ENCODE data around the gene PRPF19. TPM values are rescaled to one million over a fixed set of nuclear protein-coding genes. Genes with fewer than 3 reads are reported as not detected.
A peak's percentile ranks its signal among the peaks of the same experiment; 100 is the strongest.

Gene PRPF19
- total RNA-seq, 1 donor, result 39.8 TPM

- Histone ChIP-seq H3K27ac (ENCODE audit: low read depth, low read length) (no peak overlapping the region), H3K4me2 (ENCODE audit: insufficient read depth, low read length) (no peak overlapping the region), H2AFZ (ENCODE audit: low read length) (no peak overlapping the region), H3K79me2 (ENCODE audit: insufficient read depth, low read length) (no peaks in the 10 kb centered on the region), H3K36me3 (ENCODE audit: insufficient read depth, low read length) (no peaks in the 10 kb centered on the region), H3K4me3 (ENCODE audit: insufficient read depth, low read length) (no peak overlapping the region), H3K27me3 (ENCODE audit: insufficient read depth, low read length) (peaks cover 6% of the 10 kb centered on the region), H3K9me3 (ENCODE audit: low read depth, low read length) (no peaks in the 10 kb centered on the region), H3K4me1 (ENCODE audit: insufficient read depth, low read length) (peaks cover 21% of the 10 kb centered on the region), H4K20me1 (ENCODE audit: insufficient read depth, low read length) (no peaks in the 10 kb centered on the region)
- DNase-seq (ENCODE audit: insufficient read length, low spot score, missing footprints), result no peak
- no peak for TF ChIP-seq CTCF (IDR thresholded peaks at IDR 0.05; ENCODE audit: extremely low read depth, low read depth, low read length)
These were observed 38.3 kb downstream of the PRPF19 start for GRCh38 chr11:60867871-60868681.

GRCh38 chr11:60866911-60867870 lies 39.2 kb downstream of the PRPF19 start, which contains the start of gene ZP1:
ZP1 (plus strand) TSS chr11:60867542; CDS start chr11:60867562, 20 bp downstream.
- TF ChIP-seq CTCF (IDR thresholded peaks at IDR 0.05; ENCODE audit: extremely low read depth, low read depth, low read length), result no peak
- peak; percentile 38 for DNase-seq (ENCODE audit: insufficient read length, low spot score, missing footprints)
- no peaks in the 10 kb centered on the region for H3K36me3 ChIP-seq (ENCODE audit: insufficient read depth, low read length)

GRCh38 chr11:60864856-60865513 lies 41.4 kb downstream of the PRPF19 start:
- no peak overlapping the region for H3K27ac ChIP-seq (ENCODE audit: low read depth, low read length)
- H3K4me1 ChIP-seq (ENCODE audit: insufficient read depth, low read length), result no peaks in the 10 kb centered on the region
- no peak for DNase-seq (ENCODE audit: insufficient read length, low spot score, missing footprints)
- H3K36me3 ChIP-seq (ENCODE audit: insufficient read depth, low read length), result no peaks in the 10 kb centered on the region
- no peak for TF ChIP-seq CTCF (IDR thresholded peaks at IDR 0.05; ENCODE audit: extremely low read depth, low read depth, low read length)
- H3K4me2 ChIP-seq (ENCODE audit: insufficient read depth, low read length), result no peak overlapping the region
- H2AFZ ChIP-seq (ENCODE audit: low read length), result no peak overlapping the region
- no peaks in the 10 kb centered on the region for H4K20me1 ChIP-seq (ENCODE audit: insufficient read depth, low read length)
- H3K9me3 ChIP-seq (ENCODE audit: low read depth, low read length), result no peaks in the 10 kb centered on the region
- H3K4me3 ChIP-seq (ENCODE audit: insufficient read depth, low read length), result no peak overlapping the region
- H3K27me3 ChIP-seq (ENCODE audit: insufficient read depth, low read length), result peaks cover 3% of the 10 kb centered on the region
- H3K79me2 ChIP-seq (ENCODE audit: insufficient read depth, low read length), result no peaks in the 10 kb centered on the region

More at GRCh38 chr11:60866911-60867870, 39.2 kb downstream of the PRPF19 start, which contains the start of gene ZP1:
- Histone ChIP-seq H2AFZ (ENCODE audit: low read length) (no peak within 1 kb of the TSS), H3K27ac (ENCODE audit: low read depth, low read length) (no peak within 1 kb of the TSS), H3K27me3 (ENCODE audit: insufficient read depth, low read length) (peaks cover 9% of the 10 kb centered on the region), H3K4me2 (ENCODE audit: insufficient read depth, low read length) (no peak within 1 kb of the TSS), H3K4me1 (ENCODE audit: insufficient read depth, low read length) (peaks cover 12% of the 10 kb centered on the region), H4K20me1 (ENCODE audit: insufficient read depth, low read length) (no peaks in the 10 kb centered on the region), H3K79me2 (ENCODE audit: insufficient read depth, low read length) (no peaks in the 10 kb centered on the region), H3K4me3 (ENCODE audit: insufficient read depth, low read length) (no peak within 1 kb of the TSS), H3K9me3 (ENCODE audit: low read depth, low read length) (no peaks in the 10 kb centered on the region)

Data from osteoblast (primary cell).